Endothelial cell of umbilical vein (primary cell): ENCODE measurements around the gene OOSP2. TPM values are rescaled to one million over a fixed set of nuclear protein-coding genes. Genes with fewer than 3 reads are reported as not detected.

Experiments
- BruUV-seq: library from RNA; stranded (reverse); fragments of 400-500 nt; replicated peaks from 2 replicates; lab custom pipeline; 2021; lab: Mats Ljungman, UMichigan
- CTCF ChIA-PET: fragments of 300-600, 350-600 bp; sonication (Branson Sonifier 250); formaldehyde crosslinking; loops from one replicate; lab custom pipeline; 2021; ENCODE audit warnings: antibody characterized with exemption, inconsistent platforms; lab: Charles Lee
- POLR2A ChIA-PET: fragments of 300-600, 350-600 bp; sonication (Branson Sonifier 250); formaldehyde crosslinking; loops from one replicate; lab custom pipeline; 2021; ENCODE audit warnings: antibody characterized with exemption, inconsistent platforms; lab: Charles Lee
- DNase-seq: peaks from one replicate; pipeline ENCODE4 v3.0.0-alpha.2; 2011; ENCODE audit warnings: low read depth, low spot score
- FAIRE-seq: peaks from 2 replicates; lab custom pipeline; 2011; peaks lifted over from hg19 to GRCh38; lab: Jason Lieb, UNC
- H2AFZ ChIP-seq: 2 replicates; pipeline ENCODE4 v1.6.0; 2012; ENCODE audit warnings: low read depth, low read length, control low read depth, inconsistent platforms
- H3K27ac ChIP-seq: 2 replicates; pipeline ENCODE4 v1.5.1; 2011; ENCODE audit warnings: low read depth, mild to moderate bottlenecking, control low read depth, low read length, moderate library complexity; ENCODE audit not compliant: insufficient read depth
- H3K27me3 ChIP-seq, 2 experiments: 2 replicates each; pipeline versions ENCODE4 v1.6.0 to v1.6.1; 2011; ENCODE audit warnings: low read length in 2 of 2, mixed read lengths in 1 of 2; ENCODE audit not compliant: control insufficient read depth in 2 of 2, insufficient read depth in 2 of 2
- H3K36me3 ChIP-seq, 2 experiments: 2 replicates in 1 of 2; 3 replicates in 1 of 2; pipeline ENCODE4 v1.5.1; 2011; ENCODE audit warnings: low read length in 2 of 2, mild to moderate bottlenecking in 1 of 2, moderate library complexity in 1 of 2; ENCODE audit not compliant: control insufficient read depth in 2 of 2, insufficient read depth in 2 of 2; ENCODE audit errors: extremely low read depth in 1 of 2
- H3K4me1 ChIP-seq: 3 replicates; pipeline ENCODE4 v1.5.1; 2011; ENCODE audit warnings: mild to moderate bottlenecking, low read length; ENCODE audit not compliant: control insufficient read depth, insufficient read depth; ENCODE audit errors: extremely low read depth
- H3K4me2 ChIP-seq: 2 replicates; pipeline ENCODE4 v1.6.1; 2011; ENCODE audit warnings: low read length, control low read depth, mixed read lengths; ENCODE audit not compliant: insufficient read depth
- H3K4me3 ChIP-seq, 3 experiments: fragments of 200-600 bp in 1 of 3; sonication (generic), shearing (Covaris generic) in 1 of 3; replicated peaks in 1 of 3; 2 replicates each; pipeline ENCODE4 v1.5.1; 2011 to 2016; ENCODE audit warnings: control low read depth in 3 of 3, low read length in 3 of 3, mild to moderate bottlenecking in 2 of 3, inconsistent platforms in 1 of 3, low read depth in 1 of 3, moderate library complexity in 1 of 3; ENCODE audit not compliant: insufficient read depth in 1 of 3
- H3K79me2 ChIP-seq: 2 replicates; pipeline ENCODE4 v1.6.0; 2012; ENCODE audit warnings: low read length, inconsistent platforms; ENCODE audit not compliant: control insufficient read depth, insufficient read depth
- H3K9ac ChIP-seq: replicated peaks from 2 replicates; pipeline ENCODE3; 2011; ENCODE audit warnings: low read length, control low read depth; ENCODE audit not compliant: insufficient read depth; ENCODE audit errors: extremely low read depth
- H3K9me1 ChIP-seq: replicated peaks from 3 replicates; pipeline ENCODE4 v1.6.0; 2011; ENCODE audit warnings: mild to moderate bottlenecking, low read length; ENCODE audit not compliant: control insufficient read depth, insufficient read depth; ENCODE audit errors: extremely low read depth
- H3K9me3 ChIP-seq: replicated peaks from 2 replicates; pipeline ENCODE4 v1.5.1; 2012; ENCODE audit warnings: low read length, inconsistent platforms; ENCODE audit not compliant: control insufficient read depth, insufficient read depth
- H4K20me1 ChIP-seq: replicated peaks from 2 replicates; pipeline ENCODE3; 2011; ENCODE audit warnings: mild to moderate bottlenecking, low read length; ENCODE audit not compliant: control insufficient read depth, insufficient read depth; ENCODE audit errors: extremely low read depth
- FOS ChIP-seq: IDR thresholded peaks from 2 replicates; pipeline ENCODE4 v1.6.1; 2011; ENCODE audit warnings: mild to moderate bottlenecking, low read length, moderate library complexity, borderline replicate concordance; ENCODE audit not compliant: insufficient read depth
- GATA2 ChIP-seq: IDR thresholded peaks from 2 replicates; pipeline ENCODE4 v1.7.0; 2011; ENCODE audit warnings: low read depth, mild to moderate bottlenecking, moderate library complexity, mixed read lengths, low read length; ENCODE audit not compliant: insufficient read length, insufficient read depth
- dilution Hi-C: fragments of 300-500 bp; cut with MboI; formaldehyde crosslinking; loops from one replicate; pipeline ENCODE4 v1.15.0; 2019; ENCODE audit warnings: low sequenced_read_pairs; ENCODE audit not compliant: extremely low pct_ligation_motif_present
- intact Hi-C: fragments of 100-400 bp; cut with micrococcal nuclease; formaldehyde crosslinking; loops from one replicate; pipeline ENCODE4 v1.10.0; 2022
- polyA plus RNA-seq, 4 experiments: library from polyadenylated mRNA; depleted of rRNA in 3 of 4; stranded (reverse) in 3 of 4; unstranded in 1 of 4; fragments of >200 nt; gene quantifications; 2 replicates each; pipeline versions ENCODE4 v1.2.1 to v1.2.3, GENCODE V29; 2011 to 2012; ENCODE audit warnings: missing spikeins in 1 of 4
- total RNA-seq: library from RNA; stranded (reverse); gene quantifications from 2 replicates; pipeline ENCODE4 v1.2.3, GENCODE V29; 2021

Gene OOSP2
- total and polyA plus RNA-seq, 2 donors (not counting 3 experiments of a cell fraction or from before 2014, with no cell fraction given), result not detected

GRCh38 chr11:59990421-59990820 lies 49.8 kb upstream of the OOSP2 start:
- BruUV-seq, result no TSS peak
- no peaks in the 10 kb centered on the region for H4K20me1 ChIP-seq
- no peak overlapping the region for H3K4me2 ChIP-seq
- H3K4me3 ChIP-seq, result no peak overlapping the region
- POLR2A ChIA-PET, result no interaction called here
- no peak for TF ChIP-seq GATA2
- H3K27me3 ChIP-seq, result peaks cover 0 to 2% of the 10 kb centered on the region in 2 experiments
- dilution Hi-C loops (no loop called here), intact Hi-C loops (no loop called here)
- no peaks in the 10 kb centered on the region for H3K9me3 ChIP-seq
- no peaks in the 10 kb centered on the region for H3K79me2 ChIP-seq
- H3K36me3 ChIP-seq, result no peaks in the 10 kb centered on the region
- no peak overlapping the region for H2AFZ ChIP-seq
- no peaks in the 10 kb centered on the region for H3K4me1 ChIP-seq
- FAIRE-seq (no peak), DNase-seq (no peak)
- CTCF ChIA-PET, result no interaction called here
- no peaks in the 10 kb centered on the region for H3K9me1 ChIP-seq
- no peak overlapping the region for H3K27ac ChIP-seq
- no peak overlapping the region for H3K9ac ChIP-seq

GRCh38 chr11:59992425-59992824 lies 47.8 kb upstream of the OOSP2 start:
- H3K4me2 ChIP-seq, result no peak overlapping the region
- CTCF ChIA-PET, result no interaction called here
- intact Hi-C loops (no loop called here), dilution Hi-C loops (no loop called here)
- no peaks in the 10 kb centered on the region for H4K20me1 ChIP-seq
- no peaks in the 10 kb centered on the region for H3K79me2 ChIP-seq
- no peaks in the 10 kb centered on the region for H3K9me1 ChIP-seq
- POLR2A ChIA-PET, result no interaction called here
- H3K27me3 ChIP-seq, result peaks cover 3 to 4% of the 10 kb centered on the region in 2 experiments
- no peak for TF ChIP-seq FOS
- no peaks in the 10 kb centered on the region for H3K9me3 ChIP-seq
- BruUV-seq, result no TSS peak
- FAIRE-seq (no peak), DNase-seq (no peak)
- H3K4me3 ChIP-seq, result no peak overlapping the region
- no peak overlapping the region for H3K9ac ChIP-seq
- no peaks in the 10 kb centered on the region for H3K36me3 ChIP-seq
- H3K27ac ChIP-seq, result no peak overlapping the region
- H2AFZ ChIP-seq, result no peak overlapping the region
- H3K4me1 ChIP-seq, result no peaks in the 10 kb centered on the region
